ENCODE measurements around the gene FKBP4. TPM values are rescaled to one million over a fixed set of nuclear protein-coding genes. Genes with fewer than 3 reads are reported as not detected.

The FKBP4 gene
- total RNA-seq, 1 donor from 2014 or later: 84.7 TPM

GRCh38 chr12:2823483-2823882 lies 28.7 kb downstream of the FKBP4 start:
- no peaks in the 10 kb centered on the region for H3K4me1 Mint-ChIP-seq
- DNase-seq (ENCODE audit: low spot score in 2 of 2, unreplicated experiment in 2 of 2): no peak
- TF ChIP-seq CTCF (IDR thresholded peaks at IDR 0.05; ENCODE audit: unreplicated experiment): no peak
- no peak overlapping the region for H3K4me3 Mint-ChIP-seq
- no peak overlapping the region for H3K27ac Mint-ChIP-seq
- H3K27me3 Mint-ChIP-seq (ENCODE audit: low read depth): no peaks in the 10 kb centered on the region
- no peaks in the 10 kb centered on the region for H3K9me3 Mint-ChIP-seq
- peaks cover 45% of the 10 kb centered on the region for H3K36me3 Mint-ChIP-seq

- no peaks in the 10 kb centered on the region for H3K27me3 Mint-ChIP-seq (ENCODE audit: low read depth)
- H3K4me3 Mint-ChIP-seq: no peak overlapping the region
- no peaks in the 10 kb centered on the region for H3K9me3 Mint-ChIP-seq
- no peak for DNase-seq (ENCODE audit: low spot score in 2 of 2, unreplicated experiment in 2 of 2)
- H3K4me1 Mint-ChIP-seq: no peaks in the 10 kb centered on the region
- TF ChIP-seq CTCF (IDR thresholded peaks at IDR 0.05; ENCODE audit: unreplicated experiment): no peak
- no peak overlapping the region for H3K27ac Mint-ChIP-seq
- peaks cover 50% of the 10 kb centered on the region for H3K36me3 Mint-ChIP-seq
Observed at GRCh38 chr12:2824541-2824940, 29.8 kb downstream of the FKBP4 start.

- H3K27me3 Mint-ChIP-seq (ENCODE audit: low read depth): no peaks in the 10 kb centered on the region
- peaks cover 45% of the 10 kb centered on the region for H3K36me3 Mint-ChIP-seq
- no peaks in the 10 kb centered on the region for H3K9me3 Mint-ChIP-seq
- no peak for TF ChIP-seq CTCF (IDR thresholded peaks at IDR 0.05; ENCODE audit: unreplicated experiment)
- H3K27ac Mint-ChIP-seq: no peak overlapping the region
- H3K4me1 Mint-ChIP-seq: no peaks in the 10 kb centered on the region
- DNase-seq (ENCODE audit: low spot score in 2 of 2, unreplicated experiment in 2 of 2): no peak
- H3K4me3 Mint-ChIP-seq: no peak overlapping the region
Observed at GRCh38 chr12:2825132-2825531, 30.4 kb downstream of the FKBP4 start.

GRCh38 chr12:2826036-2826435 lies 31.3 kb downstream of the FKBP4 start:
- peaks cover 49% of the 10 kb centered on the region for H3K36me3 Mint-ChIP-seq

GRCh38 chr12:2826721-2827515 lies 32.1 kb downstream of the FKBP4 start:
- no peak for TF ChIP-seq CTCF (IDR thresholded peaks at IDR 0.05; ENCODE audit: unreplicated experiment)
- Mint-ChIP-seq H3K9me3 (no peaks in the 10 kb centered on the region), H3K36me3 (peaks cover 44% of the 10 kb centered on the region), H3K27ac (no peak overlapping the region), H3K27me3 (ENCODE audit: low read depth) (no peaks in the 10 kb centered on the region), H3K4me1 (no peaks in the 10 kb centered on the region), H3K4me3 (no peak overlapping the region)
- DNase-seq (ENCODE audit: low spot score in 2 of 2, unreplicated experiment in 2 of 2): no peak

More at GRCh38 chr12:2826036-2826435, 31.3 kb downstream of the FKBP4 start:
- Mint-ChIP-seq H3K27me3 (ENCODE audit: low read depth) (no peaks in the 10 kb centered on the region), H3K4me1 (no peaks in the 10 kb centered on the region), H3K4me3 (no peak overlapping the region), H3K27ac (no peak overlapping the region), H3K9me3 (no peaks in the 10 kb centered on the region)
- no peak for DNase-seq (ENCODE audit: low spot score in 2 of 2, unreplicated experiment in 2 of 2)
- TF ChIP-seq CTCF (IDR thresholded peaks at IDR 0.05; ENCODE audit: unreplicated experiment): no peak

Data from mesothelial cell of epicardium (in vitro differentiated cells).